Glutamatergic neuron (in vitro differentiated cells): ENCODE measurements around the gene FN1. TPM values are rescaled to one million over a fixed set of nuclear protein-coding genes. Genes with fewer than 3 reads are reported as not detected.

Source experiments
- DNase-seq: peaks from one replicate; pipeline ENCODE4 v3.0.0; 2022
- H3K27ac Mint-ChIP-seq: one replicate; pipeline ENCODE4 v1.8.0; 2020; ENCODE audit warnings: mild to moderate bottlenecking, mixed read lengths, inconsistent platforms; ENCODE audit not compliant: unreplicated experiment
- H3K27me3 Mint-ChIP-seq: one replicate; pipeline ENCODE4 v1.8.0; 2020; ENCODE audit warnings: mild to moderate bottlenecking, moderate library complexity, mixed read lengths, inconsistent platforms; ENCODE audit not compliant: unreplicated experiment
- H3K36me3 Mint-ChIP-seq: one replicate; pipeline ENCODE4 v1.8.0; 2020; ENCODE audit warnings: mild to moderate bottlenecking, mixed read lengths, inconsistent platforms; ENCODE audit not compliant: unreplicated experiment
- H3K4me1 Mint-ChIP-seq: one replicate; pipeline ENCODE4 v1.8.0; 2020; ENCODE audit warnings: mild to moderate bottlenecking, low read depth, mixed read lengths, inconsistent platforms; ENCODE audit not compliant: unreplicated experiment
- H3K4me3 Mint-ChIP-seq: one replicate; pipeline ENCODE4 v1.8.0; 2020; ENCODE audit warnings: mild to moderate bottlenecking, mixed read lengths, inconsistent platforms; ENCODE audit not compliant: unreplicated experiment
- H3K9me3 Mint-ChIP-seq: one replicate; pipeline ENCODE4 v1.8.0; 2020; ENCODE audit warnings: mild to moderate bottlenecking, moderate library complexity, mixed read lengths, inconsistent platforms; ENCODE audit not compliant: unreplicated experiment
- total RNA-seq: library from RNA; stranded (reverse); fragmentation: NEBNext Ultra II Directional; extraction: Animal tissue kit (Norgen Biotek cat#: 25700); gene quantifications from one replicate; pipeline ENCODE4 v1.2.1, GENCODE V29; 2021; ENCODE audit not compliant: unreplicated experiment
- TF ChIP-seq, protein P1 (sequence below): fragments of 200-600 bp; sonication (generic); IDR thresholded peaks from one replicate; pipeline ENCODE4 v1.5.0; 2021; ENCODE audit not compliant: partially characterized antibody, unreplicated experiment

The FN1 gene
- total RNA-seq, 1 donor from 2014 or later: 28.6 TPM

DNA sequence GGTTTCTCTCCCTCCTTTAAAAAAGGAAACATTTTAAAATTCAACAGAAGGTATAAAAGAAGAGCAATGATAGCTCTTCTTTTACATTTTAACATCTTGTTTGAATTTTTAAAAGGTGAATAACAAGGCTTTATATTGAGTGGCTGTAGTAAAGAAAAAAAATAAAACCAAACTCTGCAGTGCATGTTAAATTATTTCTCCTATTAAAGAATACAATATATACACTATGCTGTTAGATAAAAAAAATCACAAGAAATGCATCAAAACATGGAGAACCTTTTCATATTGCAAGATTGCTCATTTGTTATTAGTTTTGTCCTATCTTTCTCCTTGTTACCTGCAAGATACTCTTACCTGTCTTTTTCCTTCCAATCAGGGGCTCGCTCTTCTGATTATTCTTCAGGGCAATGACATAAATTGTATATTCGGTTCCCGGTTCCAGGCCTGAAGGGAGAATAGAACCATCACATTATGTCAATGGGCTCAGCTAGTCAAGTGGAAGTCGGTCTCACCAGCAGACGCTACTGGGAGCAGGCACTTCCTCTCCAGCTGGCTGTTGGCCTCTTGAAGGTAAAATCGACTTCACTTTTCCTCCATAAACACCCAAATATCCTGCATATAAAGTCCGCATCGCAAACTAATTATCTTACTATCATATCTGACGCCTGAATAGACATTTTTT, 62.8 kb downstream of the FN1 start:
- H3K36me3 Mint-ChIP-seq: peaks cover 5% of the 10 kb centered on the region

DNA sequence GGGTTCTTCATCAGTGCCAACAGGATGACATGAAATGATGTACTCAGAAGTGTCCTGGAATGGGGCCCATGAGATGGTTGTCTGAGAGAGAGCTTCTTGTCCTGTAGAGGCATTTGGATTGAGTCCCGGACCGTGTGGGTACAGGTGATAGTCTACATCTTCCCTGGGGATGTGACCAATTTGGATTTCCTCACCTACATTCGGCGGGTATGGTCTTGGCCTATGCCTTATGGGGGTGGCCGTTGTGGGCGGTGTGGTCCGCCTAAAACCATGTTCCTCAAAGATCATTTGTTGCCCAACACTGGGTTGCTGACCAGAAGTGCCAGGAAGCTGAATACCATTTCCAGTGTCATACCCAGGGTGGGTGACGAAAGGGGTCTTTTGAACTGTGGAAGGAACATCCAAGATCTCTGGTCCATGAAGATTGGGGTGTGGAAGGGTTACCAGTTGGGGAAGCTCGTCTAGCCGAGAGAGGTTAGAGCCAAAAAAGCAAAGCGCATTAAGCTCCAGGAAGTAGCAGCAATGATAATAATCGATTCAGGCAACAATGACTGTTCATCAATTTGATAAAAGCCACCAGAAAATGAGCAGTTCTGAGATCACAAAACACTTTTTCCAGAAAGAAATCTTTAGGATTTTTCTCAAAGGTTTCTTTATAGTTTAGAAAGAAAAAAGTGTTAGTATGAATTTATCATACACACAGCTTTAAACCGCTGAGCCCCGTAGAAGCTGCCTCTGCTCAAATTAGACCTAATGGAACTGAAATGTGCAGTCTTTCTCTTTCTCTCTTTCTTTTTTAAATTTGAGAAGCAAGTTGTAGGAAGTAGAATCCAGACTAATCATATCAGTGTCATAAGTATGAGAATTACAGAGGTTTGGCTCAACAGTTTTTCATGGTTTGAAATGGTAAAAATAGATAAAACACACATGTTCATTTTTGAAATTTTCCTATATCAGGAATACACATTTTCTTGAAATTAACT, 63.7 kb downstream of the FN1 start:
- peaks cover 4% of the 10 kb centered on the region for H3K27me3 Mint-ChIP-seq
- no peaks in the 10 kb centered on the region for H3K9me3 Mint-ChIP-seq
- H3K4me1 Mint-ChIP-seq: no peaks in the 10 kb centered on the region
- H3K36me3 Mint-ChIP-seq: peaks cover 5% of the 10 kb centered on the region
- no peak for DNase-seq
- no peak overlapping the region for H3K4me3 Mint-ChIP-seq
- H3K27ac Mint-ChIP-seq: no peak overlapping the region
- TF ChIP-seq, protein P1, sequence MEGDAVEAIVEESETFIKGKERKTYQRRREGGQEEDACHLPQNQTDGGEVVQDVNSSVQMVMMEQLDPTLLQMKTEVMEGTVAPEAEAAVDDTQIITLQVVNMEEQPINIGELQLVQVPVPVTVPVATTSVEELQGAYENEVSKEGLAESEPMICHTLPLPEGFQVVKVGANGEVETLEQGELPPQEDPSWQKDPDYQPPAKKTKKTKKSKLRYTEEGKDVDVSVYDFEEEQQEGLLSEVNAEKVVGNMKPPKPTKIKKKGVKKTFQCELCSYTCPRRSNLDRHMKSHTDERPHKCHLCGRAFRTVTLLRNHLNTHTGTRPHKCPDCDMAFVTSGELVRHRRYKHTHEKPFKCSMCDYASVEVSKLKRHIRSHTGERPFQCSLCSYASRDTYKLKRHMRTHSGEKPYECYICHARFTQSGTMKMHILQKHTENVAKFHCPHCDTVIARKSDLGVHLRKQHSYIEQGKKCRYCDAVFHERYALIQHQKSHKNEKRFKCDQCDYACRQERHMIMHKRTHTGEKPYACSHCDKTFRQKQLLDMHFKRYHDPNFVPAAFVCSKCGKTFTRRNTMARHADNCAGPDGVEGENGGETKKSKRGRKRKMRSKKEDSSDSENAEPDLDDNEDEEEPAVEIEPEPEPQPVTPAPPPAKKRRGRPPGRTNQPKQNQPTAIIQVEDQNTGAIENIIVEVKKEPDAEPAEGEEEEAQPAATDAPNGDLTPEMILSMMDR: no peak

More for the DNA sequence above, 62.8 kb downstream of the FN1 start:
- peaks cover 4% of the 10 kb centered on the region for H3K27me3 Mint-ChIP-seq
- TF ChIP-seq, protein P1: no peak
- no peaks in the 10 kb centered on the region for H3K9me3 Mint-ChIP-seq
- H3K4me1 Mint-ChIP-seq: no peaks in the 10 kb centered on the region
- no peak overlapping the region for H3K4me3 Mint-ChIP-seq
- no peak for DNase-seq
- no peak overlapping the region for H3K27ac Mint-ChIP-seq

DNA sequence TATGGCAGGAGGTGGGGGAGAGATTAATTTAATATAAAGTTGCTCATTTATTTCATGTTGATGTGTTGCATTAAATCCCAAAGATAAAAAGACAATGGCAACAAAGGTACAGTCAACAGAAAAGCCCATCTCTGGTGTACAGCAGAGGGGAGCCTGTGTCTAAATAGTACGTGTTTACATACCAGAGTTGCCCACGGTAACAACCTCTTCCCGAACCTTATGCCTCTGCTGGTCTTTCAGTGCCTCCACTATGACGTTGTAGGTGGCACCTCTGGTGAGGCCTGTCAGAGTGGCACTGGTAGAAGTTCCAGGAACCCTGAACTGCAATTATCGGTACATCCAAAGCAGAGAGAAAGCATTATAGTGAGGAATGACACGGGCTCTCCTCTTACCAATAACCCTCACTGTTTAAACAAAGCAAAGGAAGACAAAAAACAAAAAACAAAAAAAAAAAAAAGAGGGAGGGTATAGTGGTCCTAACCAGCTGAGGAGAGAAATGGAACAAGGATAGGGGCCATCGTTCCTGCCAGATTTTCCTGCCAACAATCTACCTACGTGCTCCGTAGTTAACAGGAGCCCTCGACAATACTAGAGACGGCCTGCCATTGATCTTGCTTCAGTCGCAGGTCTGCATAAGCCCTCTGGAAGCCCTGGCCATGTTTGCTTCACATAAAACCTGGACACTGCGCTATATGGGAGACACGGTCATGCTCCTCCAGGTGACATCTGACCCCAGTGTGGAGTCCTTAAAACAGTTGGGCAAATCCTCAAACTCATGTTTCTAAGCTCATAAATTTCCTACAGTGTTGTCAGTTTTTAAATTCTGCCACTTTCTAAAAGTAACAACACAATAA, 65.5 kb downstream of the FN1 start:
- peaks cover 5% of the 10 kb centered on the region for H3K36me3 Mint-ChIP-seq
- H3K4me3 Mint-ChIP-seq: no peak overlapping the region
- TF ChIP-seq, protein P1: no peak
- no peaks in the 10 kb centered on the region for H3K4me1 Mint-ChIP-seq
- H3K9me3 Mint-ChIP-seq: no peaks in the 10 kb centered on the region
- peaks cover 2% of the 10 kb centered on the region for H3K27me3 Mint-ChIP-seq
- no peak for DNase-seq
- H3K27ac Mint-ChIP-seq: no peak overlapping the region

DNA sequence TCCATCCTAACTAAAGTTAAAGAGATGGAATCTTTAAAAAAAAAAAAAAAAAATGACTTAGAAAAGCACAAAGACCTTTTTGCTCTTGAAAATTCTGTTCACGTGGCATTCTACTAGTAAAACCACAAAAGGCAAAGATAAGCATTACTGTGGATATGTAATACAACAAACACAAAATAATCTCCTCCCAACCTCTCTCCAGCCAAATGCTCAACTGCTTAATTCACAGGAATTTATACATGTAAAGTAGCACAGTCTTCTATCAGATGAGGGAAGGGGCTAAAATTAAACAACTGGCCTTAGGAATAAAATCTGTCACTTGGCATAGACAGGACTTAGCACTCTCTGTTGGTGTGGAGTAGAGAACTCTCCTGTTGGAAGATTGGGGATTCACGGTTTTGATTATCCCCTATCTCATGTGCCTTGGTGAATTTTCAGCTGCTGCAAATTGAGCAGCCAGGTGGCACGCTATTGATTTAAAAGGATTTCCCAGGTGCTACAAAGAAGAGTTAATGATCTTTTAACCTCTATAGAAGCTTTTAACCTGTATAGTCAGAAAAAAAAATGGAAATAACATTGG, 66.6 kb downstream of the FN1 start:
- H3K27ac Mint-ChIP-seq: no peak overlapping the region
- TF ChIP-seq, protein P1: no peak
- H3K4me3 Mint-ChIP-seq: no peak overlapping the region
- H3K9me3 Mint-ChIP-seq: no peaks in the 10 kb centered on the region
- peaks cover 4% of the 10 kb centered on the region for H3K36me3 Mint-ChIP-seq
- DNase-seq: no peak
- H3K4me1 Mint-ChIP-seq: no peaks in the 10 kb centered on the region
- H3K27me3 Mint-ChIP-seq: peaks cover 2% of the 10 kb centered on the region
